Endothelial cell of umbilical vein (primary cell): ENCODE results near the gene RAB43. TPM values are rescaled to one million over a fixed set of nuclear protein-coding genes. Genes with fewer than 3 reads are reported as not detected.

Experiments
- BruUV-seq: library from RNA; stranded (reverse); fragments of 400-500 nt; replicated peaks from 2 replicates; lab custom pipeline; 2021; lab: Mats Ljungman, UMichigan
- CTCF ChIA-PET: fragments of 300-600, 350-600 bp; sonication (Branson Sonifier 250); formaldehyde crosslinking; loops from one replicate; lab custom pipeline; 2021; ENCODE audit warnings: antibody characterized with exemption, inconsistent platforms; lab: Charles Lee
- POLR2A ChIA-PET: fragments of 300-600, 350-600 bp; sonication (Branson Sonifier 250); formaldehyde crosslinking; loops from one replicate; lab custom pipeline; 2021; ENCODE audit warnings: antibody characterized with exemption, inconsistent platforms; lab: Charles Lee
- DNase-seq: peaks from one replicate; pipeline ENCODE4 v3.0.0-alpha.2; 2011; ENCODE audit warnings: low read depth, low spot score
- FAIRE-seq: peaks from 2 replicates; lab custom pipeline; 2011; peaks lifted over from hg19 to GRCh38; lab: Jason Lieb, UNC
- H2AFZ ChIP-seq: 2 replicates; pipeline ENCODE4 v1.6.0; 2012; ENCODE audit warnings: low read depth, low read length, control low read depth, inconsistent platforms
- H3K27ac ChIP-seq: 2 replicates; pipeline ENCODE4 v1.5.1; 2011; ENCODE audit warnings: low read depth, mild to moderate bottlenecking, control low read depth, low read length, moderate library complexity; ENCODE audit not compliant: insufficient read depth
- H3K27me3 ChIP-seq, 2 experiments: 2 replicates each; pipeline versions ENCODE4 v1.6.0 to v1.6.1; 2011; ENCODE audit warnings: low read length in 2 of 2, mixed read lengths in 1 of 2; ENCODE audit not compliant: control insufficient read depth in 2 of 2, insufficient read depth in 2 of 2
- H3K36me3 ChIP-seq, 2 experiments: 2 replicates in 1 of 2; 3 replicates in 1 of 2; pipeline ENCODE4 v1.5.1; 2011; ENCODE audit warnings: low read length in 2 of 2, mild to moderate bottlenecking in 1 of 2, moderate library complexity in 1 of 2; ENCODE audit not compliant: control insufficient read depth in 2 of 2, insufficient read depth in 2 of 2; ENCODE audit errors: extremely low read depth in 1 of 2
- H3K4me1 ChIP-seq: 3 replicates; pipeline ENCODE4 v1.5.1; 2011; ENCODE audit warnings: mild to moderate bottlenecking, low read length; ENCODE audit not compliant: control insufficient read depth, insufficient read depth; ENCODE audit errors: extremely low read depth
- H3K4me2 ChIP-seq: 2 replicates; pipeline ENCODE4 v1.6.1; 2011; ENCODE audit warnings: low read length, control low read depth, mixed read lengths; ENCODE audit not compliant: insufficient read depth
- H3K4me3 ChIP-seq, 3 experiments: fragments of 200-600 bp in 1 of 3; sonication (generic), shearing (Covaris generic) in 1 of 3; replicated peaks in 1 of 3; 2 replicates each; pipeline ENCODE4 v1.5.1; 2011 to 2016; ENCODE audit warnings: control low read depth in 3 of 3, low read length in 3 of 3, mild to moderate bottlenecking in 2 of 3, inconsistent platforms in 1 of 3, low read depth in 1 of 3, moderate library complexity in 1 of 3; ENCODE audit not compliant: insufficient read depth in 1 of 3
- H3K79me2 ChIP-seq: 2 replicates; pipeline ENCODE4 v1.6.0; 2012; ENCODE audit warnings: low read length, inconsistent platforms; ENCODE audit not compliant: control insufficient read depth, insufficient read depth
- H3K9ac ChIP-seq: replicated peaks from 2 replicates; pipeline ENCODE3; 2011; ENCODE audit warnings: low read length, control low read depth; ENCODE audit not compliant: insufficient read depth; ENCODE audit errors: extremely low read depth
- H3K9me1 ChIP-seq: replicated peaks from 3 replicates; pipeline ENCODE4 v1.6.0; 2011; ENCODE audit warnings: mild to moderate bottlenecking, low read length; ENCODE audit not compliant: control insufficient read depth, insufficient read depth; ENCODE audit errors: extremely low read depth
- H3K9me3 ChIP-seq: replicated peaks from 2 replicates; pipeline ENCODE4 v1.5.1; 2012; ENCODE audit warnings: low read length, inconsistent platforms; ENCODE audit not compliant: control insufficient read depth, insufficient read depth
- H4K20me1 ChIP-seq: replicated peaks from 2 replicates; pipeline ENCODE3; 2011; ENCODE audit warnings: mild to moderate bottlenecking, low read length; ENCODE audit not compliant: control insufficient read depth, insufficient read depth; ENCODE audit errors: extremely low read depth
- EZH2 ChIP-seq: IDR thresholded peaks from 2 replicates; pipeline ENCODE4 v1.6.1; 2012; ENCODE audit warnings: borderline replicate concordance, low read depth, mild to moderate bottlenecking, moderate library complexity, low read length, inconsistent platforms; ENCODE audit not compliant: severe bottlenecking
- MAX ChIP-seq: IDR thresholded peaks from 2 replicates; pipeline ENCODE4 v1.6.1; 2011; ENCODE audit not compliant: insufficient read depth, insufficient read length
- POLR2A ChIP-seq: IDR thresholded peaks from 2 replicates; pipeline ENCODE4 v1.6.1; 2012; ENCODE audit warnings: low read depth, mild to moderate bottlenecking, control low read depth, low read length
- POLR2AphosphoS5 ChIP-seq: IDR thresholded peaks from 2 replicates; pipeline ENCODE4 v1.6.1; 2012; ENCODE audit warnings: low read depth, mild to moderate bottlenecking, control low read depth, low read length, moderate library complexity; ENCODE audit not compliant: insufficient read depth
- dilution Hi-C: fragments of 300-500 bp; cut with MboI; formaldehyde crosslinking; loops from one replicate; pipeline ENCODE4 v1.15.0; 2019; ENCODE audit warnings: low sequenced_read_pairs; ENCODE audit not compliant: extremely low pct_ligation_motif_present
- intact Hi-C: fragments of 100-400 bp; cut with micrococcal nuclease; formaldehyde crosslinking; loops from one replicate; pipeline ENCODE4 v1.10.0; 2022
- polyA plus RNA-seq, 4 experiments: library from polyadenylated mRNA; depleted of rRNA in 3 of 4; stranded (reverse) in 3 of 4; unstranded in 1 of 4; fragments of >200 nt; gene quantifications; 2 replicates each; pipeline versions ENCODE4 v1.2.1 to v1.2.3, GENCODE V29; 2011 to 2012; ENCODE audit warnings: missing spikeins in 1 of 4
- total RNA-seq: library from RNA; stranded (reverse); gene quantifications from 2 replicates; pipeline ENCODE4 v1.2.3, GENCODE V29; 2021

Gene RAB43
- total and polyA plus RNA-seq, 2 donors (not counting 3 experiments of a cell fraction or from before 2014, with no cell fraction given), result 18.5 to 31.5 TPM

- Histone ChIP-seq H3K9ac (no peak overlapping the region), H3K4me1 (peaks cover 27% of the 10 kb centered on the region), H3K27ac (no peak overlapping the region), H3K4me3 (no peak overlapping the region), H3K9me3 (no peaks in the 10 kb centered on the region), H2AFZ (no peak overlapping the region), H3K4me2 (no peak overlapping the region), H3K36me3 (peaks cover 0 to 11% of the 10 kb centered on the region in 2 experiments), H3K79me2 (peaks cover 30% of the 10 kb centered on the region), H3K9me1 (no peaks in the 10 kb centered on the region), H3K27me3 (no peaks in the 10 kb centered on the region), H4K20me1 (no peaks in the 10 kb centered on the region)
- FAIRE-seq, result no peak
- DNase-seq, result no peak
- ChIA-PET CTCF (interaction anchor here (0.8 to 4.2 kb wide), 3 partner anchors 20 to 147 kb away, joined by 3 to 31 read pairs (median 6); no protein-coding TSS in a partner anchor), POLR2A (no interaction called here)
- no peak for TF ChIP-seq EZH2
- no TSS peak for BruUV-seq
- dilution Hi-C loops, result loop anchor here (25.0 kb wide), 1 partner anchor 205 kb away; no protein-coding TSS in a partner anchor
- intact Hi-C loops, result no loop called here
Measured at GRCh38 chr3:129117134-129117533, 4.5 kb downstream of the RAB43 start.

GRCh38 chr3:129116482-129116946 lies 5.1 kb downstream of the RAB43 start:
- intact Hi-C loops (no loop called here), dilution Hi-C loops (loop anchor here (25.0 kb wide), 1 partner anchor 204 kb away; no protein-coding TSS in a partner anchor)
- no TSS peak for BruUV-seq
- Histone ChIP-seq H4K20me1 (no peaks in the 10 kb centered on the region), H3K36me3 (peaks cover 0 to 11% of the 10 kb centered on the region in 2 experiments), H3K27ac (peak overlapping the region; percentile 14), H3K9me3 (no peaks in the 10 kb centered on the region), H3K27me3 (no peaks in the 10 kb centered on the region), H3K4me2 (peak overlapping the region; percentile 19), H2AFZ (no peak overlapping the region), H3K9me1 (no peaks in the 10 kb centered on the region), H3K4me1 (peaks cover 27% of the 10 kb centered on the region), H3K4me3 (no peak overlapping the region), H3K9ac (no peak overlapping the region), H3K79me2 (peaks cover 30% of the 10 kb centered on the region)
- POLR2A ChIA-PET, result no interaction called here
- CTCF ChIA-PET, result interaction anchor here (0.8 to 1.3 kb wide), 2 partner anchors 21 to 146 kb away, joined by 3 to 6 read pairs; no protein-coding TSS in a partner anchor
- DNase-seq (peak; percentile 49), FAIRE-seq (no peak)
- TF ChIP-seq POLR2AphosphoS5, result no peak
- TF ChIP-seq POLR2A, result no peak
- TF ChIP-seq MAX, result no peak
